IMR-90 (cell line): ENCODE measurements around the gene RASSF3.

Source experiments
- BHLHE40 ChIP-seq: fragments of 150-350 bp; IDR thresholded peaks from 2 replicates; pipeline ENCODE4 v1.6.1; 2016; ENCODE audit warnings: mild to moderate bottlenecking, low read depth, low read length
- CHD1 ChIP-seq: IDR thresholded peaks from 2 replicates; pipeline ENCODE4 v1.6.1; 2012; ENCODE audit warnings: low read depth, low read length, improper control_type of control experiment
- MAFK ChIP-seq: IDR thresholded peaks from 2 replicates; pipeline ENCODE4 v1.6.1; 2012; ENCODE audit warnings: low read depth, low read length, improper control_type of control experiment
- POLR2A ChIP-seq: IDR thresholded peaks from 2 replicates; pipeline ENCODE4 v1.6.1; 2012; ENCODE audit warnings: mild to moderate bottlenecking, low read depth, low read length
- RAD21 ChIP-seq: IDR thresholded peaks from 2 replicates; pipeline ENCODE4 v1.6.1; 2012; ENCODE audit warnings: low read length, improper control_type of control experiment
- SMC3 ChIP-seq: fragments of 150-350 bp; IDR thresholded peaks from 2 replicates; pipeline ENCODE4 v1.6.1; 2016; ENCODE audit warnings: low read depth, mild to moderate bottlenecking, antibody characterized with exemption, low read length, moderate library complexity
- TF ChIP-seq, protein P1 (sequence below): conservative IDR thresholded peaks from 2 replicates; pipeline ENCODE4 v1.5.1; 2012; ENCODE audit warnings: mild to moderate bottlenecking, low read depth, low read length, improper control_type of control experiment
- TF ChIP-seq, protein P2 (sequence below): fragments of 150-350 bp; IDR thresholded peaks from 2 replicates; pipeline ENCODE4 v1.6.1; 2016; ENCODE audit warnings: low read depth, mild to moderate bottlenecking, low read length, moderate library complexity, borderline replicate concordance

DNA sequence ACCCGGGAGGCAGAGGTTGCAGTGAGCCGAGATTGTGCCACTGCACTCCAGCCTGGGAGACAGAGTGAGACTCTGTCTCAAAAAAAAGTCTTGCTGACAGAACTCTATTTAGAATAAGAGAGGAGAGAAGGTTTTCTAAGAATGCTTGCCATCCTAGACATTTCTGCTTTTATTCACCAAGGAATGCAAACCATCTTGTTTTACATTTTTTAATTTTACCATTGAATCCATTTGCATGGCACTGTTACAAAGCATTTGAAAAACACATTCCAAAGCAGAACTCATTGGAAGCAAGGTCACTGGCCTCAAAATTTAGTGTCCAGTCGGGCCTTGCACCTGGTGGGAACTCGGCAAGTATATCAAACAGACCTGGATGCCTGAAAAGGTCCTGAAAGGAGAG, 44.2 kb upstream of the RASSF3 start:
- TF ChIP-seq MAFK (no peak), SMC3 (no peak), POLR2A (no peak), BHLHE40 (no peak), RAD21 (no peak), CHD1 (no peak)
- TF ChIP-seq, protein P1, sequence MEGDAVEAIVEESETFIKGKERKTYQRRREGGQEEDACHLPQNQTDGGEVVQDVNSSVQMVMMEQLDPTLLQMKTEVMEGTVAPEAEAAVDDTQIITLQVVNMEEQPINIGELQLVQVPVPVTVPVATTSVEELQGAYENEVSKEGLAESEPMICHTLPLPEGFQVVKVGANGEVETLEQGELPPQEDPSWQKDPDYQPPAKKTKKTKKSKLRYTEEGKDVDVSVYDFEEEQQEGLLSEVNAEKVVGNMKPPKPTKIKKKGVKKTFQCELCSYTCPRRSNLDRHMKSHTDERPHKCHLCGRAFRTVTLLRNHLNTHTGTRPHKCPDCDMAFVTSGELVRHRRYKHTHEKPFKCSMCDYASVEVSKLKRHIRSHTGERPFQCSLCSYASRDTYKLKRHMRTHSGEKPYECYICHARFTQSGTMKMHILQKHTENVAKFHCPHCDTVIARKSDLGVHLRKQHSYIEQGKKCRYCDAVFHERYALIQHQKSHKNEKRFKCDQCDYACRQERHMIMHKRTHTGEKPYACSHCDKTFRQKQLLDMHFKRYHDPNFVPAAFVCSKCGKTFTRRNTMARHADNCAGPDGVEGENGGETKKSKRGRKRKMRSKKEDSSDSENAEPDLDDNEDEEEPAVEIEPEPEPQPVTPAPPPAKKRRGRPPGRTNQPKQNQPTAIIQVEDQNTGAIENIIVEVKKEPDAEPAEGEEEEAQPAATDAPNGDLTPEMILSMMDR: no peak
- TF ChIP-seq, protein P2, sequence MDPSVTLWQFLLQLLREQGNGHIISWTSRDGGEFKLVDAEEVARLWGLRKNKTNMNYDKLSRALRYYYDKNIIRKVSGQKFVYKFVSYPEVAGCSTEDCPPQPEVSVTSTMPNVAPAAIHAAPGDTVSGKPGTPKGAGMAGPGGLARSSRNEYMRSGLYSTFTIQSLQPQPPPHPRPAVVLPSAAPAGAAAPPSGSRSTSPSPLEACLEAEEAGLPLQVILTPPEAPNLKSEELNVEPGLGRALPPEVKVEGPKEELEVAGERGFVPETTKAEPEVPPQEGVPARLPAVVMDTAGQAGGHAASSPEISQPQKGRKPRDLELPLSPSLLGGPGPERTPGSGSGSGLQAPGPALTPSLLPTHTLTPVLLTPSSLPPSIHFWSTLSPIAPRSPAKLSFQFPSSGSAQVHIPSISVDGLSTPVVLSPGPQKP: no peak
